HEK293 (cell line): ENCODE results near the gene RBM4B.

Experiments used
- CTCF ChIA-PET: fragments of 350-600 bp; formaldehyde crosslinking; extraction: SDS; loops from one replicate; lab custom pipeline; 2021; ENCODE audit warnings: antibody characterized with exemption; lab: Yijun Ruan, JAX
- POLR2A ChIA-PET: fragments of 300-600 bp; formaldehyde crosslinking; extraction: SDS; loops from one replicate; lab custom pipeline; 2020; ENCODE audit warnings: antibody characterized with exemption, inconsistent platforms; lab: Yijun Ruan, JAX
- H3K27ac ChIP-seq: fragments of 200-500 bp; sonication (Bioruptor generic); 2 replicates; pipeline ENCODE4 v1.5.1; 2014; ENCODE audit warnings: low read depth, low read length, control low read depth, inconsistent platforms; ENCODE audit errors: extremely low read depth
- H3K36me3 ChIP-seq, 2 experiments: fragments of 200-500 bp in 1 of 2; sonication (Bioruptor generic) in 1 of 2; 1 replicate in 1 of 2; 2 replicates in 1 of 2; pipeline ENCODE4 v1.5.1; 2014 to 2017; ENCODE audit warnings: inconsistent platforms in 2 of 2, low read length in 2 of 2; ENCODE audit not compliant: control insufficient read depth in 2 of 2, insufficient read depth in 1 of 2
- H3K4me1 ChIP-seq: fragments of 200-500 bp; sonication (Bioruptor generic); 2 replicates; pipeline ENCODE4 v1.5.1; 2014; ENCODE audit warnings: mild to moderate bottlenecking, low read length, inconsistent platforms; ENCODE audit not compliant: control insufficient read depth, insufficient read depth
- H3K4me3 ChIP-seq: 2 replicates; pipeline ENCODE4 v1.5.1; 2011; ENCODE audit warnings: low read depth, mild to moderate bottlenecking, control low read depth, low read length, moderate library complexity
- H3K9me3 ChIP-seq: fragments of 200-500 bp; sonication (Bioruptor generic); 2 replicates; pipeline ENCODE4 v1.5.1; 2014; ENCODE audit warnings: low read depth, low read length, inconsistent platforms; ENCODE audit not compliant: control insufficient read depth, insufficient read depth
- GFI1B ChIP-seq: fragments of 450-650 bp; formaldehyde crosslinking; IDR thresholded peaks from 2 replicates; pipeline ENCODE4 v1.5.1; 2016; ENCODE audit warnings: missing biosample characterization, missing genetic modification characterization
- GLIS2 ChIP-seq: fragments of 450-650 bp; formaldehyde crosslinking; IDR thresholded peaks from 2 replicates; pipeline ENCODE4 v1.5.1; 2016; ENCODE audit warnings: missing biosample characterization, missing genetic modification characterization
- HOXA7 ChIP-seq: sonication (generic); formaldehyde crosslinking; IDR thresholded peaks from 2 replicates; pipeline ENCODE4 v1.8.1; 2022; ENCODE audit warnings: missing genetic modification reagents, borderline replicate concordance
- OVOL3 ChIP-seq: fragments of 450-650 bp; formaldehyde crosslinking; IDR thresholded peaks from 2 replicates; pipeline ENCODE4 v1.5.1; 2016; ENCODE audit warnings: missing biosample characterization, missing genetic modification characterization
- PRDM1 ChIP-seq: fragments of 450-650 bp; formaldehyde crosslinking; IDR thresholded peaks from 2 replicates; pipeline ENCODE4; 2016; ENCODE audit warnings: missing biosample characterization, missing genetic modification characterization
- WT1 ChIP-seq: fragments of 450-650 bp; formaldehyde crosslinking; IDR thresholded peaks from 2 replicates; pipeline ENCODE4 v1.5.1; 2016; ENCODE audit warnings: missing biosample characterization, missing genetic modification characterization
- ZBTB1 ChIP-seq: fragments of 450-650 bp; formaldehyde crosslinking; IDR thresholded peaks from 2 replicates; pipeline ENCODE4 v1.5.1; 2016; ENCODE audit warnings: missing biosample characterization, missing genetic modification characterization
- ZFHX2 ChIP-seq: fragments of 450-650 bp; formaldehyde crosslinking; conservative IDR thresholded peaks from 2 replicates; pipeline ENCODE4 v1.5.1; 2016; ENCODE audit warnings: missing biosample characterization, missing genetic modification characterization
- ZNF138 ChIP-seq: fragments of 450-650 bp; formaldehyde crosslinking; IDR thresholded peaks from 2 replicates; pipeline ENCODE4 v1.5.1; 2016; ENCODE audit warnings: missing biosample characterization, missing genetic modification characterization, borderline replicate concordance
- ZNF174 ChIP-seq: fragments of 450-650 bp; formaldehyde crosslinking; IDR thresholded peaks from 2 replicates; pipeline ENCODE4 v1.5.0; 2017; ENCODE audit warnings: missing biosample characterization, mild to moderate bottlenecking, missing genetic modification characterization
- ZNF223 ChIP-seq: fragments of 450-650 bp; formaldehyde crosslinking; IDR thresholded peaks from 2 replicates; pipeline ENCODE4 v1.5.1; 2016; ENCODE audit warnings: missing biosample characterization, missing genetic modification characterization
- ZNF416 ChIP-seq: fragments of 450-650 bp; formaldehyde crosslinking; IDR thresholded peaks from 2 replicates; pipeline ENCODE4 v1.5.1; 2016; ENCODE audit warnings: missing biosample characterization, missing genetic modification characterization
- ZNF433 ChIP-seq: fragments of 450-650 bp; formaldehyde crosslinking; IDR thresholded peaks from 2 replicates; pipeline ENCODE4 v1.5.1; 2016; ENCODE audit warnings: missing biosample characterization, missing genetic modification characterization, low read depth
- ZNF510 ChIP-seq: fragments of 450-650 bp; formaldehyde crosslinking; IDR thresholded peaks from 2 replicates; pipeline ENCODE4 v1.5.1; 2018; ENCODE audit warnings: mild to moderate bottlenecking, missing genetic modification characterization, missing biosample characterization; ENCODE audit not compliant: insufficient replicate concordance
- ZNF529 ChIP-seq: fragments of 450-650 bp; formaldehyde crosslinking; IDR thresholded peaks from 2 replicates; pipeline ENCODE4 v1.5.1; 2017; ENCODE audit warnings: missing genetic modification characterization, missing biosample characterization; ENCODE audit not compliant: insufficient replicate concordance
- ZNF610 ChIP-seq: fragments of 450-650 bp; formaldehyde crosslinking; IDR thresholded peaks from 2 replicates; pipeline ENCODE4 v1.5.1; 2016; ENCODE audit warnings: missing biosample characterization, missing genetic modification characterization, borderline replicate concordance
- ZNF624 ChIP-seq: fragments of 450-650 bp; formaldehyde crosslinking; IDR thresholded peaks from 2 replicates; pipeline ENCODE4 v1.5.1; 2017; ENCODE audit warnings: missing biosample characterization, missing genetic modification characterization
- ZNF664 ChIP-seq: fragments of 450-650 bp; formaldehyde crosslinking; IDR thresholded peaks from 2 replicates; pipeline ENCODE4 v1.5.1; 2016; ENCODE audit warnings: missing biosample characterization, missing genetic modification characterization
- ZNF670 ChIP-seq: fragments of 450-650 bp; formaldehyde crosslinking; IDR thresholded peaks from 2 replicates; pipeline ENCODE4 v1.5.1; 2016; ENCODE audit warnings: missing biosample characterization, missing genetic modification characterization, low read depth
- ZNF785 ChIP-seq: fragments of 450-650 bp; formaldehyde crosslinking; IDR thresholded peaks from 2 replicates; pipeline ENCODE4 v1.5.1; 2016; ENCODE audit warnings: missing biosample characterization, missing genetic modification characterization
- ZNF792 ChIP-seq: fragments of 450-650 bp; formaldehyde crosslinking; IDR thresholded peaks from 2 replicates; pipeline ENCODE4 v1.5.1; 2016; ENCODE audit warnings: missing biosample characterization, missing genetic modification characterization
- ZNF837 ChIP-seq: fragments of 450-650 bp; formaldehyde crosslinking; IDR thresholded peaks from 2 replicates; pipeline ENCODE4 v1.5.1; 2016; ENCODE audit warnings: missing biosample characterization, missing genetic modification characterization
- ZNF843 ChIP-seq: fragments of 450-650 bp; formaldehyde crosslinking; IDR thresholded peaks from 2 replicates; pipeline ENCODE4 v1.5.1; 2016; ENCODE audit warnings: missing biosample characterization, missing genetic modification characterization
- ZSCAN4 ChIP-seq: fragments of 450-650 bp; formaldehyde crosslinking; IDR thresholded peaks from 2 replicates; pipeline ENCODE4 v1.5.1; 2017; ENCODE audit warnings: missing biosample characterization, missing genetic modification characterization
- TF ChIP-seq, protein P1 (sequence below): fragments of 450-650 bp; formaldehyde crosslinking; IDR thresholded peaks from 2 replicates; pipeline ENCODE4 v1.5.1; 2017; ENCODE audit warnings: missing biosample characterization, mild to moderate bottlenecking, missing genetic modification characterization, moderate library complexity
- TF ChIP-seq, protein P2 (sequence below): fragments of 450-650 bp; formaldehyde crosslinking; IDR thresholded peaks from 2 replicates; pipeline ENCODE4 v1.5.1; 2017; ENCODE audit warnings: missing biosample characterization, missing genetic modification characterization

The RBM4B gene

GRCh38 chr11:66706989-66707388 is 29.3 kb upstream of the RBM4B start (continued):
- TF ChIP-seq ZSCAN4 (tag by site-specific recombination) = no peak
- TF ChIP-seq GFI1B = no peak
- TF ChIP-seq ZNF416 (tag by site-specific recombination) = no peak
- TF ChIP-seq, protein P1, sequence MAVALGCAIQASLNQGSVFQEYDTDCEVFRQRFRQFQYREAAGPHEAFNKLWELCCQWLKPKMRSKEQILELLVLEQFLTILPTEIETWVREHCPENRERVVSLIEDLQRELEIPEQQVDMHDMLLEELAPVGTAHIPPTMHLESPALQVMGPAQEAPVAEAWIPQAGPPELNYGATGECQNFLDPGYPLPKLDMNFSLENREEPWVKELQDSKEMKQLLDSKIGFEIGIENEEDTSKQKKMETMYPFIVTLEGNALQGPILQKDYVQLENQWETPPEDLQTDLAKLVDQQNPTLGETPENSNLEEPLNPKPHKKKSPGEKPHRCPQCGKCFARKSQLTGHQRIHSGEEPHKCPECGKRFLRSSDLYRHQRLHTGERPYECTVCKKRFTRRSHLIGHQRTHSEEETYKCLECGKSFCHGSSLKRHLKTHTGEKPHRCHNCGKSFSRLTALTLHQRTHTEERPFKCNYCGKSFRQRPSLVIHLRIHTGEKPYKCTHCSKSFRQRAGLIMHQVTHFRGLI = no peak
- TF ChIP-seq ZNF223 = no peak
- no peak for TF ChIP-seq ZNF785
- TF ChIP-seq GLIS2 = no peak
- no peak for TF ChIP-seq ZNF138

GRCh38 chr11:66705587-66706335 is 28.1 kb upstream of the RBM4B start:
- ChIA-PET POLR2A (no interaction called here), CTCF (interaction anchor here (0.6 kb wide), 1 partner anchor 30 kb away, joined by 4 read pairs; no protein-coding TSS in a partner anchor)
- Histone ChIP-seq H3K4me1 (no peaks in the 10 kb centered on the region), H3K9me3 (no peaks in the 10 kb centered on the region), H3K36me3 (peaks cover 4 to 61% of the 10 kb centered on the region in 2 experiments; a peak in 2 of 3 replicates), H3K27ac (no peak overlapping the region), H3K4me3 (no peak overlapping the region)
- TF ChIP-seq WT1 (tag by site-specific recombination) (no peak), ZNF174 (no peak), ZNF670 (tag by site-specific recombination) (no peak), PRDM1 (no peak)

DNA sequence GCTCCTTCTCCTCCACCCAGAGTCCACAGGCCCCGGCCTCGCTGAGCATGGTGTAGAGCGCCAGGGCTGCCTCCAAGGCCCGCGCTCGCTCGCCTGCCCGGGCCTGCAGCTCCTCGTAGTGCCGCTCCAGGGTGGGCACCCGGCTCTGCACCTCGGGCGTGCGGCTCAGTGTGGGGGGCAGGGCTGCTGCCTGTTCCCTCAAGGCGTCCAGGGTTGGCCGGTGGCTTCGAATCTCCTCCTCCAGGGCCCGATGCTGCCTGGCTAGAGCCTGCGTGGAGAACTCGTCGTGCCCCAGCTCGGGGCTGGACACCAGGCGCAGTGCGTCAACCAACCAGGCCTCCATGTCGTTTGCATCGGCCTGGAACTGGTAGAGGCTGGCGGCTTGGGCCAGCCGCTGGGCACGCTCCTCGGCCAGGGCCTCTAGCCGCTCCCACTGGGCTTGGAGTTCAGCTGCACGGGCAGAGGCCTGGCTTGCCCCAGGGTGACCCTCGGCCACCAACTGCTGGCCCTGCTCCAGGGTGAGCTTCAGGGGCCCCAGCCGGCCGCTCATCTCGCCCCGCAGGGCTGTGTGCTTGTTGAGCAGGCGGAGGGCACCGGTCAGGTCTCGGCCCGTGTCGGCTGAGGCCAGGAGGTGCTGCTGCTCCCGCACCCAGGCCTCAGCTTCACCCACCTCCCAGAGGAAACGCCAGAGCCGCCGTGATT is 27.1 kb upstream of the RBM4B start:
- Histone ChIP-seq H3K27ac (no peak overlapping the region), H3K4me1 (no peaks in the 10 kb centered on the region), H3K9me3 (no peaks in the 10 kb centered on the region), H3K36me3 (peaks cover 9 to 64% of the 10 kb centered on the region in 2 experiments; a peak in 2 of 3 replicates), H3K4me3 (no peak overlapping the region)
- CTCF ChIA-PET = no interaction called here
- POLR2A ChIA-PET = interaction anchor here (0.6 kb wide), 1 partner anchor 1539 kb away, joined by 6 read pairs; no protein-coding TSS in a partner anchor
- TF ChIP-seq ZFHX2 (no peak), ZNF664 (no peak), ZNF610 (no peak), GLIS2 (no peak), ZNF792 (no peak), ZNF510 (tag by site-specific recombination) (no peak), OVOL3 (tag by site-specific recombination) (no peak), ZNF837 (tag by site-specific recombination) (no peak), ZNF529 (no peak), ZNF624 (tag by site-specific recombination) (no peak), ZNF433 (tag by site-specific recombination) (no peak), ZBTB1 (no peak), HOXA7 (CRISPR knock-in tag) (no peak), ZNF843 (tag by site-specific recombination) (no peak)
- TF ChIP-seq, protein P2, sequence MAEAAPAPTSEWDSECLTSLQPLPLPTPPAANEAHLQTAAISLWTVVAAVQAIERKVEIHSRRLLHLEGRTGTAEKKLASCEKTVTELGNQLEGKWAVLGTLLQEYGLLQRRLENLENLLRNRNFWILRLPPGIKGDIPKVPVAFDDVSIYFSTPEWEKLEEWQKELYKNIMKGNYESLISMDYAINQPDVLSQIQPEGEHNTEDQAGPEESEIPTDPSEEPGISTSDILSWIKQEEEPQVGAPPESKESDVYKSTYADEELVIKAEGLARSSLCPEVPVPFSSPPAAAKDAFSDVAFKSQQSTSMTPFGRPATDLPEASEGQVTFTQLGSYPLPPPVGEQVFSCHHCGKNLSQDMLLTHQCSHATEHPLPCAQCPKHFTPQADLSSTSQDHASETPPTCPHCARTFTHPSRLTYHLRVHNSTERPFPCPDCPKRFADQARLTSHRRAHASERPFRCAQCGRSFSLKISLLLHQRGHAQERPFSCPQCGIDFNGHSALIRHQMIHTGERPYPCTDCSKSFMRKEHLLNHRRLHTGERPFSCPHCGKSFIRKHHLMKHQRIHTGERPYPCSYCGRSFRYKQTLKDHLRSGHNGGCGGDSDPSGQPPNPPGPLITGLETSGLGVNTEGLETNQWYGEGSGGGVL (tag by site-specific recombination) = no peak
